ENCODE data around the gene CTNNA3.

CTNNA3 gene

GRCh38 chr10:66746246-66746645 lies 949.7 kb downstream of the CTNNA3 start (continued):
- no peak for TF ChIP-seq AEBP2 (tag by site-specific recombination; IDR thresholded peaks at IDR 0.05; ENCODE audit: borderline replicate concordance)
- TF ChIP-seq ZNF221 (tag by site-specific recombination; IDR thresholded peaks at IDR 0.05; ENCODE audit: borderline replicate concordance): no peak

GRCh38 chr10:66744915-66745314 lies 951.1 kb downstream of the CTNNA3 start:
- Histone ChIP-seq H3K36me3 (ENCODE audit: control insufficient read depth in 2 of 2, insufficient read depth in 1 of 2, low read length in 2 of 2) (no peaks in the 10 kb centered on the region), H3K4me1 (ENCODE audit: control insufficient read depth, insufficient read depth, low read length) (no peaks in the 10 kb centered on the region), H3K9me3 (ENCODE audit: control insufficient read depth, insufficient read depth, low read depth, low read length) (no peaks in the 10 kb centered on the region), H3K27ac (ENCODE audit: extremely low read depth, low read depth, low read length) (no peak overlapping the region), H3K4me3 (ENCODE audit: low read depth, low read length) (no peak overlapping the region)
- ChIA-PET CTCF (interaction anchor here (0.6 kb wide), 1 partner anchor 509 kb away, joined by 4 read pairs; no protein-coding TSS in a partner anchor), POLR2A (interaction anchor here (0.7 kb wide), 1 partner anchor 325 kb away, joined by 3 read pairs; no protein-coding TSS in a partner anchor)
- no peak for TF ChIP-seq GLI2 (tag by site-specific recombination; IDR thresholded peaks at IDR 0.05; ENCODE audit: borderline replicate concordance, low read depth)
- TF ChIP-seq ZSCAN23 (tag by site-specific recombination; IDR thresholded peaks at IDR 0.05): no peak
- TF ChIP-seq ZNF514 (tag by site-specific recombination; IDR thresholded peaks at IDR 0.05): no peak
- no peak for TF ChIP-seq ZNF433 (tag by site-specific recombination; IDR thresholded peaks at IDR 0.05; ENCODE audit: low read depth)
- TF ChIP-seq ZNF24 (tag by site-specific recombination; IDR thresholded peaks at IDR 0.05): no peak
- no peak for TF ChIP-seq ZNF518A (tag by site-specific recombination; conservative IDR thresholded peaks at IDR 0.05; ENCODE audit: low read depth)
- no peak for TF ChIP-seq SP2 (tag by site-specific recombination; IDR thresholded peaks at IDR 0.05)
- TF ChIP-seq ZNF449 (tag by site-specific recombination; IDR thresholded peaks at IDR 0.05): no peak
- TF ChIP-seq ZNF664 (tag by site-specific recombination; IDR thresholded peaks at IDR 0.05): no peak
- no peak for TF ChIP-seq ZNF830 (tag by site-specific recombination; IDR thresholded peaks at IDR 0.05; ENCODE audit: low read depth)
- TF ChIP-seq ZNF585B (tag by site-specific recombination; IDR thresholded peaks at IDR 0.05): no peak
- no peak for TF ChIP-seq ZNF2 (tag by site-specific recombination; IDR thresholded peaks at IDR 0.05)
- no peak for TF ChIP-seq ZNF324 (tag by site-specific recombination; IDR thresholded peaks at IDR 0.05)
- no peak for TF ChIP-seq ZNF184 (tag by site-specific recombination; IDR thresholded peaks at IDR 0.05)
- no peak for TF ChIP-seq IKZF3 (tag by site-specific recombination; IDR thresholded peaks at IDR 0.05)
- TF ChIP-seq ATF2 (tag by site-specific recombination; IDR thresholded peaks at IDR 0.05; ENCODE audit: low read depth): no peak
- no peak for TF ChIP-seq ZFP37 (tag by site-specific recombination; IDR thresholded peaks at IDR 0.05)
- TF ChIP-seq ZNF341 (tag by site-specific recombination; IDR thresholded peaks at IDR 0.05; ENCODE audit: low read depth): no peak
- no peak for TF ChIP-seq ZBTB6 (tag by site-specific recombination; IDR thresholded peaks at IDR 0.05)
